SK-N-SH treated with all-trans-retinoic acid at 6 μM for 48 hours (cell line): ENCODE results near the gene ITGB3BP.

Experiments used
- ARNTL ChIP-seq: fragments of 450-650 bp; formaldehyde crosslinking; IDR thresholded peaks from 2 replicates; pipeline ENCODE4 v1.5.0; 2020; ENCODE audit warnings: low read depth, mild to moderate bottlenecking, moderate library complexity, borderline replicate concordance
- GLIS3 ChIP-seq: fragments of 250-450 bp; sonication (Bioruptor Pico); IDR thresholded peaks from 2 replicates; pipeline ENCODE4 v1.5.0; 2020; ENCODE audit warnings: mild to moderate bottlenecking, moderate library complexity
- ISL1 ChIP-seq: fragments of 250-450 bp; sonication (Bioruptor Pico); IDR thresholded peaks from 2 replicates; pipeline ENCODE4 v2.1.2; 2022; ENCODE audit warnings: mild to moderate bottlenecking, moderate library complexity
- OSR1 ChIP-seq: fragments of 250-450 bp; sonication (Bioruptor Pico); IDR thresholded peaks from 2 replicates; pipeline ENCODE4 v1.8.0; 2022; ENCODE audit warnings: moderate library complexity, mild to moderate bottlenecking, inconsistent platforms
- PPARA ChIP-seq: fragments of 250-450 bp; sonication (Bioruptor Pico); IDR thresholded peaks from 2 replicates; pipeline ENCODE4 v1.5.0; 2020; ENCODE audit warnings: mild to moderate bottlenecking, borderline replicate concordance
- RARB ChIP-seq: fragments of 250-450 bp; sonication (Bioruptor Pico); IDR thresholded peaks from 2 replicates; pipeline ENCODE4 v1.8.0; 2021; ENCODE audit warnings: mild to moderate bottlenecking, moderate library complexity
- SNAI2 ChIP-seq: fragments of 250-450 bp; sonication (Bioruptor Pico); IDR thresholded peaks from 2 replicates; pipeline ENCODE4 v1.5.0; 2020; ENCODE audit warnings: mild to moderate bottlenecking, moderate library complexity
- TCF4 ChIP-seq: fragments of 250-450 bp; sonication (Bioruptor Pico); IDR thresholded peaks from 2 replicates; pipeline ENCODE4 v1.8.0; 2021; ENCODE audit warnings: mild to moderate bottlenecking, moderate library complexity, borderline replicate concordance
- ZFP30 ChIP-seq: fragments of 450-650 bp; formaldehyde crosslinking; IDR thresholded peaks from 2 replicates; pipeline ENCODE4 v1.5.0; 2022; ENCODE audit warnings: mild to moderate bottlenecking, moderate library complexity
- ZNF565 ChIP-seq: fragments of 450-650 bp; formaldehyde crosslinking; conservative IDR thresholded peaks from 2 replicates; pipeline ENCODE4 v1.5.0; 2020; ENCODE audit warnings: low read depth, mild to moderate bottlenecking, moderate library complexity
- TF ChIP-seq, protein P1 (sequence below): fragments of 250-450 bp; sonication (Bioruptor Pico); IDR thresholded peaks from 2 replicates; pipeline ENCODE4 v1.8.0; 2020; ENCODE audit warnings: mild to moderate bottlenecking, moderate library complexity, borderline replicate concordance
- TF ChIP-seq, protein P2 (sequence below): fragments of 250-450 bp; sonication (Bioruptor Pico); IDR thresholded peaks from 2 replicates; pipeline ENCODE4 v1.5.0; 2020; ENCODE audit warnings: mild to moderate bottlenecking, moderate library complexity

DNA sequence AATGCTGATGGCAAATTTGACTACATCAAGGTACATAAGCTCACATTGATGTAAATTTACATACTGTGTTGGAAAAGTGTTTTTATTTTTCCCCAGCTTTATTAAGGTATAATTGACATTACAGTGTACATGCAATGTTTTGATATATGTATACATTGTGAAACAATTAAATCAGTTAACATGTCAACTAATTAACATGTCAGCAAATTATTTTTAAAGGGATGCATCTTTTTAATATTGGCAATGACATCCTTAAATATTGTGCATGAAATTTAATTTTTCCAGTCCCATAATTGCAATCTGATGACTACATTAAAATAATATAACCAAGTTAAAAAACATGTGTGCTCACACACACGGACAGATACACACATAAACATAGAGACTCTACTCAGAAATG is 9.7 kb upstream of the ITGB3BP start:
- TF ChIP-seq, protein P1, sequence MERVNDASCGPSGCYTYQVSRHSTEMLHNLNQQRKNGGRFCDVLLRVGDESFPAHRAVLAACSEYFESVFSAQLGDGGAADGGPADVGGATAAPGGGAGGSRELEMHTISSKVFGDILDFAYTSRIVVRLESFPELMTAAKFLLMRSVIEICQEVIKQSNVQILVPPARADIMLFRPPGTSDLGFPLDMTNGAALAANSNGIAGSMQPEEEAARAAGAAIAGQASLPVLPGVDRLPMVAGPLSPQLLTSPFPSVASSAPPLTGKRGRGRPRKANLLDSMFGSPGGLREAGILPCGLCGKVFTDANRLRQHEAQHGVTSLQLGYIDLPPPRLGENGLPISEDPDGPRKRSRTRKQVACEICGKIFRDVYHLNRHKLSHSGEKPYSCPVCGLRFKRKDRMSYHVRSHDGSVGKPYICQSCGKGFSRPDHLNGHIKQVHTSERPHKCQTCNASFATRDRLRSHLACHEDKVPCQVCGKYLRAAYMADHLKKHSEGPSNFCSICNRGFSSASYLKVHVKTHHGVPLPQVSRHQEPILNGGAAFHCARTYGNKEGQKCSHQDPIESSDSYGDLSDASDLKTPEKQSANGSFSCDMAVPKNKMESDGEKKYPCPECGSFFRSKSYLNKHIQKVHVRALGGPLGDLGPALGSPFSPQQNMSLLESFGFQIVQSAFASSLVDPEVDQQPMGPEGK (CRISPR knock-in tag) = no peak
- TF ChIP-seq ARNTL (no peak), ZFP30 (CRISPR knock-in tag) (no peak), PPARA (CRISPR knock-in tag) (no peak), OSR1 (no peak), GLIS3 (CRISPR knock-in tag) (no peak), ZNF565 (CRISPR knock-in tag) (no peak), ISL1 (no peak), RARB (no peak), TCF4 (no peak), SNAI2 (CRISPR knock-in tag) (no peak)
- TF ChIP-seq, protein P2, sequence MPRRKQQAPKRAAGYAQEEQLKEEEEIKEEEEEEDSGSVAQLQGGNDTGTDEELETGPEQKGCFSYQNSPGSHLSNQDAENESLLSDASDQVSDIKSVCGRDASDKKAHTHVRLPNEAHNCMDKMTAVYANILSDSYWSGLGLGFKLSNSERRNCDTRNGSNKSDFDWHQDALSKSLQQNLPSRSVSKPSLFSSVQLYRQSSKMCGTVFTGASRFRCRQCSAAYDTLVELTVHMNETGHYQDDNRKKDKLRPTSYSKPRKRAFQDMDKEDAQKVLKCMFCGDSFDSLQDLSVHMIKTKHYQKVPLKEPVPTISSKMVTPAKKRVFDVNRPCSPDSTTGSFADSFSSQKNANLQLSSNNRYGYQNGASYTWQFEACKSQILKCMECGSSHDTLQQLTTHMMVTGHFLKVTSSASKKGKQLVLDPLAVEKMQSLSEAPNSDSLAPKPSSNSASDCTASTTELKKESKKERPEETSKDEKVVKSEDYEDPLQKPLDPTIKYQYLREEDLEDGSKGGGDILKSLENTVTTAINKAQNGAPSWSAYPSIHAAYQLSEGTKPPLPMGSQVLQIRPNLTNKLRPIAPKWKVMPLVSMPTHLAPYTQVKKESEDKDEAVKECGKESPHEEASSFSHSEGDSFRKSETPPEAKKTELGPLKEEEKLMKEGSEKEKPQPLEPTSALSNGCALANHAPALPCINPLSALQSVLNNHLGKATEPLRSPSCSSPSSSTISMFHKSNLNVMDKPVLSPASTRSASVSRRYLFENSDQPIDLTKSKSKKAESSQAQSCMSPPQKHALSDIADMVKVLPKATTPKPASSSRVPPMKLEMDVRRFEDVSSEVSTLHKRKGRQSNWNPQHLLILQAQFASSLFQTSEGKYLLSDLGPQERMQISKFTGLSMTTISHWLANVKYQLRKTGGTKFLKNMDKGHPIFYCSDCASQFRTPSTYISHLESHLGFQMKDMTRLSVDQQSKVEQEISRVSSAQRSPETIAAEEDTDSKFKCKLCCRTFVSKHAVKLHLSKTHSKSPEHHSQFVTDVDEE (CRISPR knock-in tag) = no peak
